HG02970 (cell line): ENCODE data around the gene CTDSP2.

ENCODE experiments used
- ATAC-seq: cut with Tn5 transposase; IDR thresholded peaks from one replicate; pipeline ENCODE4 v1.9.1; 2021; ENCODE audit warnings: mild to moderate bottlenecking, moderate library complexity, moderate number of reproducible peaks; ENCODE audit not compliant: unreplicated experiment, low FRiP score

The CTDSP2 gene

DNA sequence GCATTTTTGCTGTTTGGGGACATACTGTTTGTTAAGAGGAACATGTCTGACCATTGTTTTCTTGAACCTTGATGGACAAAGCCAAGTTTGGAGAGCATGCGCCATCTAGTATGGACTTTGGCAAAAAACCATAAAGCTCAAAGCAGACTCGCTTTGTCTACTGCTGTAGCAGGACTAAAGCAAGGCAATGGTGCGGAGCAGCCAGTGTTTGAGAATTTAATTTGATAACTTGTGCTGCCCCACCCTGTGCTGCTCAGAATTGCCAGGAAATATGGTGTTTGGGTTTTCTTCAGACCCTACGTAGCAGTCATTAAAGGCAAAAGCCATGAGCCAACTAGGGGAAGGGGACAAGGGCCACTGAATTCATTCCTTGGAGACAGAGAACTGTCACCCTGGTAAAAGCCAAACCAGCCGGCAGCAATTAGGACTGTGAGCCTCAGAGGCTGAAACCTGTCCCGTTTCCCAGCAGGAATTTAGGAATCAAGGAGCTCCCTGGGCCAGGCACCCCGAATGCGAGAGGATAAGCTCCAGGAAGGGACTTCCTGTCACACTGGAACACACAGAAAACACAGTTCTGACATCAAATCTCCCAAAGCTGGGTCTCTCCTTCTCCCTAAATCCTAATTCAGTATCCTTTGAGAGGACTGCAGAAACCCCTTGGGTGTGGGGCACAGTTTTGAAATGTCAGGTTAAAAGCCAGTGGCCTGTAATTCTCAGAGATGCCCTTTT is 29.1 kb downstream of the CTDSP2 start:
- ATAC-seq, result no peak

GRCh38 chr12:57816855-57817151 is 29.7 kb downstream of the CTDSP2 start:
- ATAC-seq, result no peak

- ATAC-seq, result no peak
These were observed 30.3 kb downstream of the CTDSP2 start for GRCh38 chr12:57816001-57816854.

DNA sequence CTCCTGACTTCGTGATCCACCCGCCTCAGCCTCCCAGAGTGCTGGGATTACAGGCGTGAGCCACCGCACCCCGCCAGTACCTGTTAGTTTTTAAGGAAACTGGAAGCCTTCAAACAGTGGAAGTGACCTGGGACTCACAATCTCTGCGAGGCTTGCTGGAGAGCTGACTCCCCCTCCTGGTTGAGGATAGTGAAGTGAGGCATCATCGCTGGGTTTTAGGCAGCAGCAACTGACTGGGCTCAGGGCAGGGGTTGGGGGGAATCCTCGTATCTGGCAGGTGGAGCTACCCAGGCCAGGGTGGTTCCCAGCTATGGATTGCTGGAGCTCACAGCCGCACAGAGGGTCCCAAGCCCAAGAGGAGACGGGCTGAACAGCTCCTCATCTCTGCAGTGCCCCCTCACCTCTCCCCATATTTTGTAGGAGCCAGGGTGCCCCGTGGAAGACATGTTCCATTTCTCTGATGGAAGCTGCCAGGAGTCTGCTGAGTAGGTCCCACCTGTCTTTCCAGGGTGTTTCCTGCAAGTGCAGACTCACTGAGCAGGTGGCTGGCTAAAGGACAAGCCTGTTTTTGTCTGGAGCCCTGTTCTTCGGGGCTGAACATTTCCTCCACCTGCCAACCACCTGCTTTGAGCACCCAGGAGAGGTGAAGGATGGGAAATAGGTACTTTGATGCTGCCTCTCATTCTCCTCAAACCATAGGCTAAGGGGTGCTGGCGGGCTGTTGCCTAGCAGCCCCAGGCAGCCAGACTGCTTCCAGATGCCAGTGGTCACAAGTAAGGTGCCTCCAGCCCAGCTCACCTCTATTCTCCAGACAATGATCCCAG is 31.1 kb downstream of the CTDSP2 start:
- no peak for ATAC-seq

- no peak for ATAC-seq
These were observed 32.4 kb downstream of the CTDSP2 start for GRCh38 chr12:57813971-57814772.

GRCh38 chr12:57813111-57813970 is 33.2 kb downstream of the CTDSP2 start:
- ATAC-seq, result no peak

DNA sequence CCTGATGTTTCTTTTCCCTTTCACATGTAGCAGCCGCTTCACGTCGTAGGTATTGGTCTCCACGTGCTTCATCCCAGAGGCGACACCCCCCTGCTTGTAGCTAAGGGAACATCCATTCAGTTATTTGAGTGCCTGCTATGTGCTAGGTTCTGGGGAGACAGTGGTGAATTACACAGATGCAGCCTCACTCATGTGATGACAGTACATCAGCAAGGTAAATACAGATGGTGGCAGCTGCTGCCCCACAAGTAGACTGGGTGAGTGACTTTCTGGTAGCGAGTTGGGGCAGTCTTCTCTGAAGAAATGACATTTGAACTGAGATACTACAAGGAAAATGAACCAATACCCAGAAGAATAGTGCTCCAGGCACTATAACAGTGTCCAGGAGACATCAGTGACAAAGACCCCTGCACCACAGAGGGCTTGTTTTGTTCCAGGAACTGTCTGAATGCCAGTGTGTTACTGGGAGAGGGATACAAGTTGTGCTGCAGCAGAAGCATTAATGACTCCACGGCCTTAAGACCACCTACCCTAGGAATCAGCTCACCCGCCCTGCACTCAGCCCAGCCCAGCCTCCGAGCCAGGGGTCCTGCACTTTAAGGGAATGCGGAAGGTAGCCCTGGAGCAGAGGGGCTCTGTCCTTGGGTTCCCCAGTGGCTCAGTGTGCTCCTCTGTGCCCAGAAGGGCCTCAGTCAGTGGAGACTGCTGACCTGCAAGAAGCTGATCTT is 35.3 kb downstream of the CTDSP2 start:
- ATAC-seq, result no peak

DNA sequence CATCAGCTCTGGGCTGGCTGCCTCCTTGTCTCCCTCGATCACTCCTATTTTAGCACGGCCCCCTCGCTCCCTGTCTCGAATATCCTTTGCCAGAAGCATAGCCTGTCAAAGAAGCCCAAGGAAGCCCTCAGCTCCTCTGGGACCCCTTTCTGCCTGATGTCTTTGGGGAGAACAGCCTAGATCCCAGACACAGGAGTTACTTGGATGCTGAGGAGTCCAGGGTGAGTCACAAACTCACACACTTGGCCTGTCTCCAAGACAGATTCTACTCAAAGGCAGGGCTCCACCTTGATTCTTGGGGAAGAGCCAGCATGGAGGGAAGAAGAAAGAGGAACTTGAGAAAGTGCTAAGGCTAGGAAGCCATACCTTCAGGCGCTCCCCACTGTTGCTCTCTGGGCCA is 36.1 kb downstream of the CTDSP2 start:
- no peak for ATAC-seq

DNA sequence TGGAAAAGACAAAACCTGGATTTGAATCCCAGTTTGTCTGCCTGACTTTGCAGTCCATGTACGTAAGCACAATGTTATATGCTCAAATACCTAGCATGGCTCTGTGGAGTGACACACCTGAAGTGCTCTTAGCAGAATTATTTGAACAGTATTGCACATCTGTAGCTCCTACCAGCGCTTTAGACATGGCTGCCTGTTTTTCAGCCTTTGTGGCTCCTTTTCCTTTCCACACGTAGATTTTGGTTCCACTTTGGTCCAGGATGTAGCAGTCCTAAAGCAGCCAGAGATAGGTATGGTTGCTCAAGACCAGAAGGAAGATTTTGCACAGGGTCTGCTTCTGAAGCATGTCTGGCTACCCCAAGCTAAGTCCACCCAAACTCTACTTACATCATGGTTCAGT is 37.1 kb downstream of the CTDSP2 start:
- ATAC-seq, result no peak

DNA sequence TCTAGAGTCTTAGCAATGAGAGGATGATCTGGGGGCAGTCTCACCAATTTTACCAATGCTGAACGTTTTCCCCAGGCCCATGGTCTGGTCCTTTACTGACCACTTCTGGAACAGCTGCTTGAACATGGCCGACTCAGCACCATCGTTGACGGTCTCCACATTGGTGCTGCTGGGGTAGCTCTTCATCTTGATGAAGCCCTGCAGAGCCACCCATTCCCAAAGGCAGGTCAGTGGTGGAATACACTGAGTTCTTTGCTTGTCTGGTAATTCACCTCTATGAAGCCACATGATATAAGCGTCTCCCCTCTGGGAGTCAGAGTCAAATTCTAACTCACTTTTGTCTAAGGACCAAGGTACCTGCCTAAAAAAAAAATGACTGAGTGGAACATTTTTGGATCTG is 38.2 kb downstream of the CTDSP2 start:
- no peak for ATAC-seq

DNA sequence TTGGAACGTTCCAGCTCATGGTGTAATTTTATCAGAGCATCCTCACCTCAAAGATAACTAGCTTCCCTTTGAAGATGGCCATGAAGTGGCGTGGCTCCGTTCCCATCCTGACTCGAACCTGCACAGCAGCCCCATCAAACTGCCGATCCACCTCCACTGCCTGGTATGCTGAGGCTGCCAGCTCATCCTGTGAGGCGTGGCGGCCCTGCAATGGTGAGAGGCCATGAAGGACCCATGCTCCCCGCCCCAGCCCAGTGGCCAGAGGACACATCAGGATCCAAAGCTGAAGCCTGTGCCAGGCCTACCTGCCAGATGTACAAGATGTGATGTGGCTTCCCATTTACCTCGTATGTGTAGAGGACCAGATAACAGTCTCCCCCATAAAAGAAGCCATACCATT is 39.2 kb downstream of the CTDSP2 start:
- no peak for ATAC-seq

- no peak for ATAC-seq
These were observed 39.9 kb downstream of the CTDSP2 start for GRCh38 chr12:57806677-57807076.

- no peak for ATAC-seq
These were observed 43.1 kb downstream of the CTDSP2 start for GRCh38 chr12:57803319-57803893.

DNA sequence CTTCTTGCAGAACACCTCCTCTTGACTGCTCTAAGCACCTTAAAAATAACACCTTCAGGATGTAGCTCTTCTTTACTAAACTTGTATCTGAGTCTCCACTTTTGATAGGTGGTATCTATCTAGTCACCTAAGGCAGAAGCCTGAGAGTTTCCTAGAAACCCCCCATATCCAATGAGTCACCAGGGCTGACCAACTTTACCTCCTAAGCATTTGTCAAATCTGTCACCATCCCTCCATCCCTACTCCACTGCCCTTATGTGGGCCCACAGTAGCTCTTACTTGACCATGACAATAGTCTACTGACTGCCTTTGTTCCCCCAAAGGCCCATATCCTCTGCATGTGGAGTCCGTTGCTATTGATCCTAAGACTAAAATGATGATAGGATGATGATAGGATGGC is 43.9 kb downstream of the CTDSP2 start:
- ATAC-seq, result no peak

DNA sequence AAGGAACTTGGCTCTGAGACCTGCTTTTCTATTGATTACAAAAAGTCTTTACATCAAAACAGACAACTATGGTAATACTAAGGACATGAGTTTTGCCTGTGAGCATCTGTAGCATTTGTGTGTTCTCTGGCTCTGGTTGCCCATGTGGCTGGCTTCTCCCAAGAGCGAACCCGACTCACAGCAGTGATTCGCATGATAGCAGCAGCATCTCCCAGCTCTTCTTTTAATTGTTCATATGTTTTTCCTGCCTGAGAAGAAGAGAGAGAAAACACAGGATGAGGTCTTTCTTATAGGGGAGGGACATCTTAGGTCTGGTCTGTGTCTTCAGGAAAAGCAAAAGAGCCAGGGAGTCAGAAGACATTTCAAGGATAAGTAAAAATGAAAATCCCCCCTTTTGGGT is 45.6 kb downstream of the CTDSP2 start:
- no peak for ATAC-seq

- ATAC-seq, result no peak
These were observed 48.6 kb downstream of the CTDSP2 start for GRCh38 chr12:57797933-57798332.

DNA sequence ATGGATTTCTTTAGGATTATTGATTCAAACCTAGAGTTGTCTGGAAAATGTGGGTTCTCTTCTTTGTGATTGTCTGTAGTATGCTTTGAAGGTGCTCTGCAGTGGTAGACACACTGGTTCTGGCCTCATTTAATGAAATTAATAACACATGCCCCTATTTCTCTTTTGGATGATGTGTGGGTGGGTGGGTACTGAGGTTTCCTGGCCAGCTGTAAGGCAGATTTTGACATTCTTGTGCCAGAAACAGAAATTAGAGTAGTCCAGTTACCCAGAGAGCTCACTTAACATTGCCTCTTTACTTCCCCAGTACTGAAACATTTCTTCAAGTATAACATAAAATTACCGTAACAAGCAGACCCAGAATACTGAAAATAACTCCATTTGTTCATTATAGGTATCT is 49.5 kb downstream of the CTDSP2 start:
- no peak for ATAC-seq

DNA sequence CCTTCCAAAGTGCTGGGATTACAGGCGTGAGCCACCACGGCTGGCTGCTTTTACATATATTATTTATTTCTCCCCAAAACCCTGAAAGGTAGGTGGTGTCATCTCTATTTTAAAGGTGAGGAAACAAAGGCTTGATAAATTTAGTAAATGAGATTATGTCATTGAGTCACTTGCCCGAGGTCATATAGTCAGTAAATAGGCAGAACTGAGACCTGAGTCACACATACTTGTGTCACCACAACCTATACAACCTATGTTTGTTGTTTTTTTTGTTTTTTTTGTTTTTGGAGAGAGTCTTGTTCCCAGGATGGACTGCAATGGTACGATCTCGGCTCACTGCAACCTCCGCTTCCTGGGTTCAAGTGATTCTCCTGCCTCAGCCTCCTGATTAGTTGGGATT is 51.2 kb downstream of the CTDSP2 start:
- no peak for ATAC-seq

DNA sequence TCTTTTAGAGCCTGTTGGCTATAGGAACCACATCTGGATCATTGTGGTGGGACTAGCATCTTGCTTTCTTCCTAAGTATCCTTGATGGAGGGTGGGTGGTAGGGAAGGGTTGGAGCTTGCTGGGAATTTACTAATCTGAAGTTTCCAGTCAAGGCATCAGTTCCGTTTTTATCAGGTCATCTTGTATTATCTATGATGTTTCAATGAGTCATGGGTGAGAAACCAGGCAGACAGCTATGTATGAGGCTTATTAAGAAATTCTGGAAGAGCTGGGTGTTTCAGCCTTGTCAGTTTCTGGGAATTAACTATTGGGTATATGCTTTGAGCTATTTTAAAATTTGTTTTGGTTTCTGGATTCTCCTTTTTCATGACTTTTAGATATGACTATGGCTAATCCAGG is 52.6 kb downstream of the CTDSP2 start:
- ATAC-seq, result no peak
